ENCODE measurements around the gene ADGRF3. TPM values are rescaled to one million over a fixed set of nuclear protein-coding genes. Genes with fewer than 3 reads are reported as not detected.

ADGRF3 gene
- total RNA-seq, 4 donors from 2014 or later = 4.1 TPM; not detected in 3

GRCh38 chr2:26283606-26284005, 63.0 kb downstream of the ADGRF3 start:
- Histone ChIP-seq H3K4me1 (peaks cover 0 to 20% (median 2%) of the 10 kb centered on the region in 4 donors), H3K9me3 (no peaks in the 10 kb centered on the region), H3K27me3 (no peaks in the 10 kb centered on the region), H3K4me3 (no peak overlapping the region), H3K36me3 (peaks cover 0 to 95% (median 0%) of the 10 kb centered on the region in 3 donors), H3K27ac (peak overlapping the region in 3 of 4 donors; percentile 44 to 79 (median 63))
- DNase-seq = peak in 1 of 3 donors; percentile 66
- TF ChIP-seq POLR2A (IDR thresholded peaks at IDR 0.05) = no peak
- TF ChIP-seq, protein P1, sequence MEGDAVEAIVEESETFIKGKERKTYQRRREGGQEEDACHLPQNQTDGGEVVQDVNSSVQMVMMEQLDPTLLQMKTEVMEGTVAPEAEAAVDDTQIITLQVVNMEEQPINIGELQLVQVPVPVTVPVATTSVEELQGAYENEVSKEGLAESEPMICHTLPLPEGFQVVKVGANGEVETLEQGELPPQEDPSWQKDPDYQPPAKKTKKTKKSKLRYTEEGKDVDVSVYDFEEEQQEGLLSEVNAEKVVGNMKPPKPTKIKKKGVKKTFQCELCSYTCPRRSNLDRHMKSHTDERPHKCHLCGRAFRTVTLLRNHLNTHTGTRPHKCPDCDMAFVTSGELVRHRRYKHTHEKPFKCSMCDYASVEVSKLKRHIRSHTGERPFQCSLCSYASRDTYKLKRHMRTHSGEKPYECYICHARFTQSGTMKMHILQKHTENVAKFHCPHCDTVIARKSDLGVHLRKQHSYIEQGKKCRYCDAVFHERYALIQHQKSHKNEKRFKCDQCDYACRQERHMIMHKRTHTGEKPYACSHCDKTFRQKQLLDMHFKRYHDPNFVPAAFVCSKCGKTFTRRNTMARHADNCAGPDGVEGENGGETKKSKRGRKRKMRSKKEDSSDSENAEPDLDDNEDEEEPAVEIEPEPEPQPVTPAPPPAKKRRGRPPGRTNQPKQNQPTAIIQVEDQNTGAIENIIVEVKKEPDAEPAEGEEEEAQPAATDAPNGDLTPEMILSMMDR (IDR thresholded peaks at IDR 0.05) = no peak

DNA sequence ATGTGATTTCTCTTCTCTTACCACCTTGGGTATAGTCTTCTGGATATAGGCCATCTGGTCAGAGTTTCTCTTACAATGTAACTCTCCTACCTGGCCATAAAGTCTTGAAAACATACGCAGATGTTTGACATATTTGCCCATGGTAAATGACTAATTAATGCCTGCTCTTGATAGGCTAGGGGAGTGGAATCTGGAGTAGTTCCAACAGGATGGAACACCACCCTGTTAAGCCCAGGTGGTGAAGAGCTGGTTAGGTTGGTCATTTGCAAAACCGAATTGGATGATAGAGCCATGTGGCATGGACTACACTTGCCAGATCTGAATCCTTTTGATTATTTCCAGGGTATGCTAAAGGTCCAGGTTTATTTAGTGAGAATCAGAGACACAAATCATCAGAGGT, 65.4 kb downstream of the ADGRF3 start:
- no peaks in the 10 kb centered on the region for H3K9me3 ChIP-seq
- H3K27ac ChIP-seq = peak overlapping the region in 1 of 4 donors; percentile 49
- H3K36me3 ChIP-seq = peaks cover 0 to 85% (median 0%) of the 10 kb centered on the region in 3 donors
- H3K4me1 ChIP-seq = peaks cover 0 to 20% (median 2%) of the 10 kb centered on the region in 4 donors
- peak in 1 of 3 donors; percentile 53 for DNase-seq
- TF ChIP-seq POLR2A (IDR thresholded peaks at IDR 0.05) = no peak
- TF ChIP-seq, protein P1 (IDR thresholded peaks at IDR 0.05) = no peak
- no peaks in the 10 kb centered on the region for H3K27me3 ChIP-seq
- no peak overlapping the region for H3K4me3 ChIP-seq

GRCh38 chr2:26279886-26280285, 66.7 kb downstream of the ADGRF3 start:
- TF ChIP-seq POLR2A (IDR thresholded peaks at IDR 0.05) = no peak
- TF ChIP-seq, protein P1 (IDR thresholded peaks at IDR 0.05) = no peak
- H3K36me3 ChIP-seq = peaks cover 0 to 74% (median 0%) of the 10 kb centered on the region in 3 donors
- no peak for DNase-seq
- H3K4me3 ChIP-seq = no peak overlapping the region
- H3K9me3 ChIP-seq = no peaks in the 10 kb centered on the region
- H3K27me3 ChIP-seq = no peaks in the 10 kb centered on the region
- H3K4me1 ChIP-seq = peaks cover 0 to 20% (median 4%) of the 10 kb centered on the region in 4 donors
- no peak overlapping the region for H3K27ac ChIP-seq

DNA sequence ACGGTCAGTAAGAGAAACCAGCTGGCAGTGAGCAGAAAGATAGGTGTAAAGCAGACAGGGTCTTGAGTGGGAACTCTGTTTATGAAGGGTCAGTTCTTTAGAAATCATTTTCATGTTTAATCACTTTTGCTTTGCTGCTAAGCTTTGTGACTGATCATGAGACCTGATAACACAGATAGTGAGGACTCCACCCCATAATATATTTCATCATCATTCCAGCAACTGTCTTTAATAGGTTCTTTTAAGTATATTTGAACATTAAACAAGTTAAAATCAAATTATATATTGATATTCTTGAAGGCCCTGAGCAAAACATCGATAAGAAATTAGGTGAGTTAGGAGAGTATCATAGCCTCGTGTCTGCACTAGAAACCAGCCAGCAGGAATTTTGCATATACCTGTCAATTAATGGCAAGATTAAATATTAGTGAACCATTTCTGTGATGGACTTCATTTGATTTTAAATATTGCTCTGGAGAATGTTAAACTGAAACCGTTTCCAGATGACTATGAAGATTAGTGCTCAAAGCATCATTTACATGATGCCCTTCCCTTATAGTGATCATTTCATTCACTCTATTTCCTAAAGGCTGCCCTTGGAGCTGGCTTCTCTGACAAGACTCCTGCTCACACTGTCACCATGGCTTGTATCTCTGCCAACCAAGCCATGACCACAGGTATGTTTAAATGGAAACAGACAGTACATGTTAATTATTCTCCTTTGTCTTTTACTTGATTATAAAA, 69.9 kb downstream of the ADGRF3 start:
- Histone ChIP-seq H3K27ac (peak overlapping the region in 1 of 4 donors; percentile 42), H3K36me3 (peaks cover 0 to 42% (median 0%) of the 10 kb centered on the region in 3 donors), H3K27me3 (no peaks in the 10 kb centered on the region), H3K4me1 (peaks cover 0 to 20% (median 4%) of the 10 kb centered on the region in 4 donors), H3K9me3 (no peaks in the 10 kb centered on the region), H3K4me3 (no peak overlapping the region)
- no peak for DNase-seq
- TF ChIP-seq, protein P1 (IDR thresholded peaks at IDR 0.05) = no peak
- no peak for TF ChIP-seq POLR2A (IDR thresholded peaks at IDR 0.05)

- Histone ChIP-seq H3K27ac (peak overlapping the region; percentile 2 to 86 (median 60)), H3K27me3 (no peaks in the 10 kb centered on the region), H3K4me3 (no peak overlapping the region), H3K9me3 (no peaks in the 10 kb centered on the region), H3K4me1 (peaks cover 0 to 16% (median 3%) of the 10 kb centered on the region in 4 donors), H3K36me3 (peaks cover 0 to 19% (median 0%) of the 10 kb centered on the region in 3 donors)
- DNase-seq = peak in 1 of 3 donors; percentile 85
- TF ChIP-seq POLR2A (IDR thresholded peaks at IDR 0.05) = no peak
- TF ChIP-seq, protein P1 (IDR thresholded peaks at IDR 0.05) = peak in 1 of 6 experiments; percentile 11
Measured at GRCh38 chr2:26274058-26274613, 72.5 kb downstream of the ADGRF3 start.

Measured in Peyer's patch (tissue), 4 donors.